H1 (cell line): ENCODE data around the gene ANKRD30A. TPM values are rescaled to one million over a fixed set of nuclear protein-coding genes. Genes with fewer than 3 reads are reported as not detected.
"Not testable (repeated sequence)": the region's sequence is repeated elsewhere in the genome, so short reads cannot be mapped to it uniquely, and the experiment has no call there.

Experiments
- CTCF ChIA-PET: fragments of 300-600 bp; sonication (Branson Sonifier 250); formaldehyde crosslinking; loops from one replicate; lab custom pipeline; 2021; ENCODE audit not compliant: partially characterized antibody; lab: Charles Lee
- POLR2A ChIA-PET: fragments of 300-600 bp; sonication (Branson Sonifier 250); formaldehyde crosslinking; loops from one replicate; lab custom pipeline; 2021; ENCODE audit warnings: inconsistent platforms; ENCODE audit not compliant: partially characterized antibody; lab: Charles Lee
- DNase-seq, 2 experiments: peaks; one replicate each; pipeline versions ENCODE4 v3.0.0 to v3.0.0-alpha.2; 2010 to 2022; ENCODE audit warnings: low spot score in 2 of 2, low read depth in 1 of 2, mixed read lengths in 1 of 2
- FAIRE-seq: peaks from 2 replicates; lab custom pipeline; 2011; peaks lifted over from hg19 to GRCh38; lab: Jason Lieb, UNC
- H2AFZ ChIP-seq: 2 replicates; pipeline ENCODE4 v1.8.1; 2012; ENCODE audit warnings: low read length, inconsistent platforms
- H2AK5ac ChIP-seq: 2 replicates; pipeline ENCODE4 v1.6.1; 2013; ENCODE audit warnings: low read depth, low read length
- H2BK120ac ChIP-seq: replicated peaks from 2 replicates; pipeline ENCODE3; 2013; ENCODE audit warnings: low read depth, low read length, inconsistent platforms
- H2BK12ac ChIP-seq: 2 replicates; pipeline ENCODE4 v1.6.1; 2013; ENCODE audit warnings: low read depth, low read length
- H2BK15ac ChIP-seq: 2 replicates; pipeline ENCODE4 v1.6.1; 2013; ENCODE audit warnings: low read length
- H2BK20ac ChIP-seq: 2 replicates; pipeline ENCODE4 v1.6.1; 2013; ENCODE audit warnings: low read length
- H2BK5ac ChIP-seq: 2 replicates; pipeline ENCODE4 v1.6.1; 2013; ENCODE audit warnings: low read depth, low read length
- H3K14ac ChIP-seq: 2 replicates; pipeline ENCODE4 v1.6.1; 2013; ENCODE audit warnings: inconsistent platforms; ENCODE audit not compliant: insufficient read length
- H3K18ac ChIP-seq: 2 replicates; pipeline ENCODE4 v1.6.1; 2013; ENCODE audit warnings: low read length; ENCODE audit errors: extremely low read depth
- H3K23ac ChIP-seq: 2 replicates; pipeline ENCODE4 v1.6.1; 2013; ENCODE audit warnings: inconsistent platforms; ENCODE audit not compliant: insufficient read length
- H3K23me2 ChIP-seq: 2 replicates; pipeline ENCODE4 v1.6.1; 2013; ENCODE audit warnings: low read depth, low read length
- H3K27ac ChIP-seq: 2 replicates; pipeline ENCODE4 v1.6.1; 2011; ENCODE audit warnings: low read depth, low read length, inconsistent platforms
- H3K27me3 ChIP-seq, 4 experiments: replicated peaks in 1 of 4; 1 replicate in 1 of 4; 2 replicates in 3 of 4; pipeline versions ENCODE4 v1.6.1 to v1.8.1; 2011 to 2013; ENCODE audit warnings: low read length in 3 of 4, mild to moderate bottlenecking in 3 of 4, inconsistent platforms in 2 of 4, mixed read lengths in 2 of 4, moderate library complexity in 1 of 4; ENCODE audit not compliant: control insufficient read depth in 3 of 4, insufficient read depth in 3 of 4; ENCODE audit errors: extremely low read depth in 1 of 4
- H3K36me3 ChIP-seq, 4 experiments: 2 replicates each; pipeline versions ENCODE4 v1.6.1 to v1.8.1; 2011 to 2013; ENCODE audit warnings: mild to moderate bottlenecking in 4 of 4, low read length in 3 of 4, moderate library complexity in 2 of 4, control low read depth in 1 of 4, inconsistent platforms in 1 of 4; ENCODE audit not compliant: insufficient read depth in 4 of 4, control insufficient read depth in 2 of 4
- H3K4ac ChIP-seq: replicated peaks from 2 replicates; pipeline ENCODE3; 2013; ENCODE audit warnings: low read length, low read depth, mixed read lengths, inconsistent platforms; ENCODE audit not compliant: insufficient read length
- H3K4me1 ChIP-seq, 4 experiments: replicated peaks in 1 of 4; 1 replicate in 1 of 4; 2 replicates in 3 of 4; pipeline versions ENCODE4 v1.6.1 to v1.8.1; 2011 to 2013; ENCODE audit warnings: low read length in 3 of 4, inconsistent platforms in 2 of 4, mixed read lengths in 1 of 4; ENCODE audit not compliant: insufficient read depth in 4 of 4, control insufficient read depth in 3 of 4
- H3K4me2 ChIP-seq, 2 experiments: 2 replicates each; pipeline versions ENCODE4 v1.6.1 to v1.8.1; 2011 to 2013; ENCODE audit warnings: low read depth in 2 of 2, low read length in 2 of 2, control low read depth in 1 of 2, inconsistent platforms in 1 of 2, mild to moderate bottlenecking in 1 of 2; ENCODE audit not compliant: insufficient read depth in 1 of 2
- H3K4me3 ChIP-seq, 4 experiments: fragments of 200-600, 300-600 bp in 1 of 4; sonication (generic), shearing (Covaris generic), sonication (Bioruptor Twin) in 1 of 4; 2 replicates each; pipeline versions ENCODE4 v1.5.1 to v1.8.1; 2011 to 2016; ENCODE audit warnings: low read length in 4 of 4, low read depth in 3 of 4, control low read depth in 2 of 4, inconsistent platforms in 2 of 4, mild to moderate bottlenecking in 2 of 4, mixed read lengths in 1 of 4, moderate library complexity in 1 of 4; ENCODE audit not compliant: insufficient read depth in 2 of 4; ENCODE audit errors: extremely low read depth in 1 of 4
- H3K56ac ChIP-seq: replicated peaks from 2 replicates; pipeline ENCODE3; 2013; ENCODE audit warnings: low read depth, mild to moderate bottlenecking, mixed read lengths, low read length, inconsistent platforms; ENCODE audit not compliant: insufficient read length
- H3K79me1 ChIP-seq: 2 replicates; pipeline ENCODE4 v1.6.1; 2013; ENCODE audit warnings: low read depth, low read length, control low read depth
- H3K79me2 ChIP-seq, 2 experiments: 2 replicates each; pipeline versions ENCODE4 v1.6.1 to v1.8.1; 2012 to 2013; ENCODE audit warnings: low read length in 2 of 2, mild to moderate bottlenecking in 2 of 2, inconsistent platforms in 1 of 2; ENCODE audit not compliant: insufficient read depth in 2 of 2, control insufficient read depth in 1 of 2
- H3K9ac ChIP-seq, 4 experiments: replicated peaks in 1 of 4; 1 replicate in 1 of 4; 2 replicates in 3 of 4; pipeline versions ENCODE4 v1.6.1 to v1.8.1; 2011 to 2013; ENCODE audit warnings: low read depth in 3 of 4, low read length in 3 of 4, control low read depth in 2 of 4, mild to moderate bottlenecking in 2 of 4, moderate library complexity in 2 of 4, inconsistent platforms in 1 of 4; ENCODE audit errors: extremely low read depth in 1 of 4
- H3K9me3 ChIP-seq, 2 experiments: 2 replicates each; pipeline versions ENCODE4 v1.6.1 to v1.8.1; 2012 to 2013; ENCODE audit warnings: mild to moderate bottlenecking in 2 of 2, moderate library complexity in 2 of 2, control low read depth in 1 of 2, inconsistent platforms in 1 of 2, low read depth in 1 of 2, low read length in 1 of 2, mixed read lengths in 1 of 2; ENCODE audit not compliant: insufficient read depth in 2 of 2
- H4K20me1 ChIP-seq, 2 experiments: replicated peaks in 1 of 2; 2 replicates each; pipeline versions ENCODE3 to v1.8.1; 2011 to 2013; ENCODE audit warnings: inconsistent platforms in 2 of 2, low read length in 2 of 2, mild to moderate bottlenecking in 1 of 2; ENCODE audit not compliant: insufficient read depth in 2 of 2, control insufficient read depth in 1 of 2
- H4K5ac ChIP-seq: 2 replicates; pipeline ENCODE4 v1.6.1; 2013; ENCODE audit warnings: low read length, low read depth, mixed read lengths, inconsistent platforms; ENCODE audit not compliant: insufficient read length
- H4K8ac ChIP-seq: 2 replicates; pipeline ENCODE4 v1.8.0; 2013; ENCODE audit warnings: mild to moderate bottlenecking, moderate library complexity, low read length, inconsistent platforms; ENCODE audit not compliant: insufficient read depth; ENCODE audit errors: extremely low read depth
- H4K91ac ChIP-seq: replicated peaks from 2 replicates; pipeline ENCODE3; 2013; ENCODE audit warnings: low read length, mixed read lengths, inconsistent platforms; ENCODE audit not compliant: insufficient read length
- WGBS, 2 experiments: shearing (Covaris generic) in 1 of 2; methylation state at CpG; one replicate each; pipeline versions ENCODE4 v1.1.6 to v1.1.7; 2013 to 2015; ENCODE audit warnings: low lambda C conversion rate in 2 of 2, mixed read lengths in 2 of 2, inconsistent platforms in 1 of 2, low coverage in 1 of 2, missing lambda C conversion rate in 1 of 2; ENCODE audit not compliant: insufficient replicate concordance in 2 of 2, insufficient coverage in 1 of 2, insufficient read length in 1 of 2; ENCODE audit errors: extremely low coverage in 1 of 2, missing lambda C conversion rate in 1 of 2; 5-methylcytosine and 5-hydroxymethylcytosine counted together
- polyA plus RNA-seq, 7 experiments: library from polyadenylated mRNA; depleted of rRNA in 3 of 7; stranded (reverse) in 5 of 7; unstranded in 2 of 7; fragments of >200 nt in 5 of 7; fragments of 200-250 nt in 2 of 7; gene quantifications; 1 replicate in 5 of 7; 2 replicates in 1 of 7; 4 replicates in 1 of 7; pipeline versions ENCODE4 v1.2.1 to v1.2.3, GENCODE V29; 2011 to 2013; ENCODE audit warnings: missing spikeins in 2 of 7, mixed read lengths in 2 of 7
- total RNA-seq: library from RNA; stranded (reverse); fragmentation: NEBNext Ultra II Directional; extraction: Animal tissue kit (Norgen Biotek cat#: 25700); gene quantifications from 2 replicates; pipeline ENCODE4 v1.2.1, GENCODE V29; 2021

ANKRD30A gene
- total and polyA plus RNA-seq, 2 of the 8 experiments (the other 6 are each of a cell fraction or from before 2014, with no cell fraction given), result not detected

- H3K4ac ChIP-seq, DNase-seq, H3K9ac ChIP-seq, H4K20me1 ChIP-seq, H2BK12ac ChIP-seq, H2AK5ac ChIP-seq, H4K5ac ChIP-seq, H3K79me2 ChIP-seq, H3K36me3 ChIP-seq, H3K4me3 ChIP-seq, H3K23ac ChIP-seq, H2AFZ ChIP-seq, CTCF ChIA-PET, H3K27ac ChIP-seq, H3K4me1 ChIP-seq, H3K79me1 ChIP-seq, FAIRE-seq, H3K18ac ChIP-seq, H3K56ac ChIP-seq, H3K14ac ChIP-seq, H3K23me2 ChIP-seq, H4K91ac ChIP-seq, H4K8ac ChIP-seq, H2BK5ac ChIP-seq, H2BK20ac ChIP-seq, H3K27me3 ChIP-seq, H2BK120ac ChIP-seq, POLR2A ChIA-PET, H3K4me2 ChIP-seq, H2BK15ac ChIP-seq: not testable (repeated sequence)
- WGBS, 2 experiments, result 68% methylated on average over 2 of the region's 2 CpGs; no CpG with 5 or more reads in 1 of the 2 experiments
- H3K9me3 ChIP-seq, result peaks cover 46 to 75% of the 10 kb centered on the region in 2 experiments
Measured at GRCh38 chr10:37400774-37401173, 275.4 kb downstream of the ANKRD30A start.
